IPS-11a (cell line): ENCODE measurements around the gene ANKRD39.

Source experiments
- H3K4me3 ChIP-seq: one replicate; pipeline ENCODE4 v1.5.1; 2013; ENCODE audit warnings: low read depth, low read length, control low read depth

Gene ANKRD39

GRCh38 chr2:96859099-96859649, 1.4 kb upstream of the ANKRD39 start:
- H3K4me3 ChIP-seq: no peak overlapping the region

GRCh38 chr2:96856776-96857666, 795 bp downstream of the ANKRD39 start:
- H3K4me3 ChIP-seq: peak overlapping the region; percentile 42

- no peak overlapping the region for H3K4me3 ChIP-seq
These were observed 4.5 kb downstream of the ANKRD39 start for GRCh38 chr2:96853321-96853720.

- no peak overlapping the region for H3K4me3 ChIP-seq
These were observed 5.1 kb downstream of the ANKRD39 start for GRCh38 chr2:96852667-96853066.

GRCh38 chr2:96848264-96848663, 9.6 kb downstream of the ANKRD39 start:
- no peak overlapping the region for H3K4me3 ChIP-seq

GRCh38 chr2:96847586-96847985, 10.2 kb downstream of the ANKRD39 start:
- H3K4me3 ChIP-seq: no peak overlapping the region

GRCh38 chr2:96846825-96847224, 11.0 kb downstream of the ANKRD39 start:
- H3K4me3 ChIP-seq: no peak overlapping the region

- no peak overlapping the region for H3K4me3 ChIP-seq
These were observed 13.4 kb downstream of the ANKRD39 start for GRCh38 chr2:96844405-96844808.

- no peak within 1 kb of the TSS for H3K4me3 ChIP-seq
These were observed 14.1 kb downstream of the ANKRD39 start, which contains the start of gene ANKRD23 for GRCh38 chr2:96843538-96844268. Gene ANKRD23 (minus strand): TSS chr2:96844021. CDS start chr2:96843992, 29 bp downstream.

GRCh38 chr2:96842600-96842999, 15.2 kb downstream of the ANKRD39 start:
- H3K4me3 ChIP-seq: no peak overlapping the region

- H3K4me3 ChIP-seq: no peak overlapping the region
These were observed 15.9 kb downstream of the ANKRD39 start for GRCh38 chr2:96841701-96842495.

- no peak overlapping the region for H3K4me3 ChIP-seq
These were observed 17.7 kb downstream of the ANKRD39 start for GRCh38 chr2:96839875-96840850.

GRCh38 chr2:96839293-96839874, 18.4 kb downstream of the ANKRD39 start:
- no peak overlapping the region for H3K4me3 ChIP-seq

- no peak overlapping the region for H3K4me3 ChIP-seq
These were observed 19.2 kb downstream of the ANKRD39 start for GRCh38 chr2:96838345-96839292.

GRCh38 chr2:96837575-96837974, 20.2 kb downstream of the ANKRD39 start:
- H3K4me3 ChIP-seq: no peak overlapping the region

GRCh38 chr2:96835830-96836229, 22.0 kb downstream of the ANKRD39 start:
- no peak overlapping the region for H3K4me3 ChIP-seq

GRCh38 chr2:96832754-96833507, 24.9 kb downstream of the ANKRD39 start:
- H3K4me3 ChIP-seq: peak overlapping the region; percentile 6

GRCh38 chr2:96832408-96832753, 25.4 kb downstream of the ANKRD39 start:
- H3K4me3 ChIP-seq: no peak overlapping the region
